Measurements from ENCODE around the gene DHRS7C. TPM values are rescaled to one million over a fixed set of nuclear protein-coding genes. Genes with fewer than 3 reads are reported as not detected.
"Not testable (repeated sequence)": the region's sequence is repeated elsewhere in the genome, so short reads cannot be mapped to it uniquely, and the experiment has no call there.

DHRS7C gene
- total RNA-seq, 1 experiment from 2014 or later = not detected

DNA sequence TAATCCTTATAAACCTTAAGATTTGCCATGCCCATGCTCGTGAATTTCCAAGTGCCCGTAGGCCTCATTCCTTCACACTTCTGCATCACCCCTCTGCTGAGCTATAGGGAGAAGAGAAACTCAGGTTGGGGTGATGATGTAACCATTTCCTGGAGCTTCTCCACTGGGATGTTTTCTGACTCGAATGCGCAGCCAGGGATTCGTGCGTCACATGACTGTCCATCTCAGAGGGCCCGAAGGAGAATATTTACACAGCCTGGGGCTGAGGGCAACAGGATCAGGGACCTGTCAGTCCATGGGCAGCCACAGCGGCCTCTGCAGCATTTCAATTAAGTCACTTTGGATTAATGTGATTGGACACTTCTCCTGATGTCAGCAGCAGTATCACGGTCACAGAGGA lies 21.8 kb upstream of the DHRS7C start:
- DNase-seq (ENCODE audit: low read depth, low spot score) = no peak
- in situ Hi-C loops (cut with HindIII; ENCODE audit: low pct_unique_long_range_greater_than_20kb, low sequenced_read_pairs) = no loop called here

DNA sequence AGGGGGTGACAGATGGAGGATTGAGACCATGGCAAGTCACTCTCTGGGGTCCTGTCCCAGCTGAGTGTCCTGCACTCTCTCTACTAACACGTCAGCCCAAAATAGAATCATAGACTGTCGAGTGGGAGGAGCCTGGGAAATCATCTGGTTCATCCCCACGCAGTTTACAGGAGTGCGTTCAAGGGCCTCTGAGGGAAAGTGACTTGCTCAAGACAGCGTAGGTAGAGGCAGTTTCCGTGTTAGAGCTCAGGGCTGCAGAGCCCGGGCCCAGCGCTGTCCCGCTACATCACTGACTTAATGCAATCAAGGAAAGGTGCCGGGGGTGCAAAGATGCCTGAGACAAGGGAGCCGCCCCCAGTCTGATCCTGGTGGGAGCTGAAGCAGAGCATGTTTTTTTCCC lies 20.1 kb upstream of the DHRS7C start:
- DNase-seq (ENCODE audit: low read depth, low spot score) = no peak
- in situ Hi-C loops (cut with HindIII; ENCODE audit: low pct_unique_long_range_greater_than_20kb, low sequenced_read_pairs) = no loop called here

DNA sequence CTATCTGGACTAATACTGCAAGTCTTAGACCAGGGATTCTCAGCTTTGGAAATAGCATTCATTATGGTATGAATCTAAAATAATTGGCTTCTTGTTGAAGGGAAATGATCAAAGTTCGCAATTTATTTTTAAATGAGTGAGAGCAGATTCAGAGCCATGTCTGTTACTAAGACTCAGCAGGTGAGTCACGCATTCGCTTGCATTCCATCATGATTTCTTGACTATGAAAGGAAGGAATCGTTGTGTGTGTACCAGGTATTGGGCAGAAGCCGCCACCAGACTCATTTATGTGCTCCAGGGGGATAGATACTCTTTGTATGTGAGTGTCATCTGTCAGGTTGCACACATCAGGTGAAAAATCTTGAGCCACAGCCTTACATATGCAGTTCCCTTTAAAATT lies 19.7 kb upstream of the DHRS7C start:
- no peak for DNase-seq (ENCODE audit: low read depth, low spot score)
- in situ Hi-C loops (cut with HindIII; ENCODE audit: low pct_unique_long_range_greater_than_20kb, low sequenced_read_pairs) = no loop called here

DNA sequence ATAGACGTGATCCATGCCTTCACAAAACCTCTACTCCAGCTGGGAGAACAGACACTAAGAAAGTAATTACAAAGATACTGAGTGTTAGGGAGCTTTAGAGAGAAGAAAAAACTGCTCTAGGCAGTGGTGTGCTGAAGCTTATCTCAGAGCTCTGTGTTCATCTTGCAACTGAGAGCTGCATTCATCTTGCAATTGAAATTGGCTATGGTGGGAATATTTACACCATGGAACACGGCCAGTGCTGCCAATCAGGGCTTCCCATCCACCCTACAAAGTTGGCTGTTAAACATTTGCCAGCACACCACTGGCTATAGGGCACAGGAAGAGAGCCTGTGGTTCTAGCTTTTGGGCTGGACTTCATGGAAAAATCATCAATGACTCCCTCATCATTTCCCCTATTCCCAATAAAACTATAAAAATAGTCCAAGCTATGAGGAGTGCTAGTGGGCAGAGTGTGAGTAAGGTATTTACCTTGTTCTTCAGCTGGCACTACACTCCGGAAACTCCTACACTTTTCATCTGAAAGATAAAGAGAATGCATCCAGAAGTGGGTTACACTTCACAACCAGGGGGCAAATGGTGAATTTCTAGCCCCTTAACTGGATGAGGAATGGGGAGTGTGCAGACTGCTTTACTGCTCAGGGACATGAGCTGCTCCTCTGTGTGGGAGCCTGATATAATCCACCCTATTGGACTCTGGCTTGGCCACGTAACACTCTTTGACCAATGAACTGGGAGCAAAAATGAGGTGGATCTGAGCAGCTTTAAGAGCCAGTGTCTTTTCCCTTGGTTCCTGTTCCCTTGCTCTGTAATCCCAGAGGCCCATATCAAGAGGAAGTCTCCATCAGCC lies 18.9 kb upstream of the DHRS7C start:
- in situ Hi-C loops (cut with HindIII; ENCODE audit: low pct_unique_long_range_greater_than_20kb, low sequenced_read_pairs) = no loop called here
- DNase-seq (ENCODE audit: low read depth, low spot score) = no peak

DNA sequence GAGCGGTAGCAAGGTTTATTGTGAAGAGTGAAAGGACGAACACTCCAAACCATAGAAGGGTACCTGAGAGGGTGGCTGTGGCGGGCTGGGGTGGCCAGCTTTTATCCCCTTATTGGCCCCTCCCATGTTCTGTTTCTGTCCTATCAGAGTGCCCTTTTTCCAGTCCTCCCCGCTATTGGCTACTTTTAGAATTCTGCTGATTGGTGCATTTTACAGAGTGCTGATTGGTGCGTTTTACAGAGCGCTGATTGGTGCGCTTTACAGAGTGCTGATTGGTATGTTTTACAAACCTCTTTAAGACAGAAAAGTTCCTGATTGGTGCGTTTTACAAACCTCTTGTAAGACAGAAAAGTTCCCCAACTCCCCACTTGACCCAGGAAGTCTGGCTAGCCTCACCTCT lies 18.0 kb upstream of the DHRS7C start:
- in situ Hi-C loops (cut with HindIII; ENCODE audit: low pct_unique_long_range_greater_than_20kb, low sequenced_read_pairs) = no loop called here
- DNase-seq (ENCODE audit: low read depth, low spot score) = no peak

DNA sequence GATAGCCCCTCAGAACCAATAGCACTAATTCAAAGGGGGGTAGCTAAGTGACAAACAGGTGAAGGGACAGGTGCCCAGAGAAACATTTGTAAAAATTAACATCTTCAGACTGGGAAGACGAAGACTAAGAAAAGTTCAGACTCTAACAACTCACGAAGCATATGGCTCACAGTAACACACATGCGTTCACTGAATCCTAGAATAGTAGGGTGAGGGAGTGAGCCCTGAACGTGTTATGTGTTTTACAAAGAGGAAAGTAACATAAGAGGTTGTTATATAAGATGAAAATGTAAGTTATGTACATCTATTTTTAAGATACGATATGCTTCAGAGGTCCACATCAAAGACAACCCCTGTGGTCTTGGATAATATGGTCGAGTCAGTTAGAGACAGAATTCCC lies 15.3 kb upstream of the DHRS7C start:
- in situ Hi-C loops (cut with HindIII; ENCODE audit: low pct_unique_long_range_greater_than_20kb, low sequenced_read_pairs) = no loop called here
- DNase-seq (ENCODE audit: low read depth, low spot score) = no peak

DNA sequence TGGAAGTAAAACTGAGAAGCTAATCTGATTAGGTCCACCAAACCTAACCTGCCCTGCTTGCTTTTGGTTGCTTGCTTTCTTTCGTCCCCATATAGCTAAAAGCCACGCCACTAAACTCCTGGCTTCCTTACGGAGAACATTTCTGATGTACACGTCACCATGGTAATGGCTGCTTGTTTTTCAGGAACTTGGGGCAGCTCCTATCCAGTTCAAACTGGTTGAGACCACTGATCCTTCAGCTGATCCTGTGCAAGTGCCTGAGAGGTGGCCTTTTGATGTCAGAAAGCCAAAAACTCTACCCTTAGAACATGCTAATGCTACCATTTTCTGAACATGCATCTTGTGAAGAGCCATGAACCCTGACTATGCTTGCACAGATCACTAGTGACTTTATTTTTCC lies 14.4 kb upstream of the DHRS7C start:
- in situ Hi-C loops (cut with HindIII; ENCODE audit: low pct_unique_long_range_greater_than_20kb, low sequenced_read_pairs) = no loop called here
- DNase-seq (ENCODE audit: low read depth, low spot score) = no peak

DNA sequence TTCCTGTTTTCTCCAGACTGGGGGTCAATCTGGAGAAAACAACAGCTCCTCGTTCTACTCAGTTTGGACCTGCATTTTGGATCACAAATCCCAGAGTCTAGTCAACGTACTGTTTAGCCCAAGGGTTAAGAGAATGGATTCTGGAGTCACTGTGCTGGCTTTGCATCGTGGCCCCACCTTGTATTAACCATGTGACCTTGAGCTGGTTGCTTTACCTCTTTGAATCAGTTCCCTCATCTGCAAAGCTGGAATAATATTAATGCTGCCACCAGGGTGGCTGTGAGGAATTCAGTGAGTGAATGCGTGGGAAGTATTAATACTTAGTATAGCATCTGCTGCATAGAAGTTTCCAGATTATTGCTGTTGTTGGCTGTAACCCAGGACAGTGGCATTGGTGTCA lies 11.3 kb upstream of the DHRS7C start:
- in situ Hi-C loops (cut with HindIII; ENCODE audit: low pct_unique_long_range_greater_than_20kb, low sequenced_read_pairs) = no loop called here
- DNase-seq (ENCODE audit: low read depth, low spot score) = no peak

DNA sequence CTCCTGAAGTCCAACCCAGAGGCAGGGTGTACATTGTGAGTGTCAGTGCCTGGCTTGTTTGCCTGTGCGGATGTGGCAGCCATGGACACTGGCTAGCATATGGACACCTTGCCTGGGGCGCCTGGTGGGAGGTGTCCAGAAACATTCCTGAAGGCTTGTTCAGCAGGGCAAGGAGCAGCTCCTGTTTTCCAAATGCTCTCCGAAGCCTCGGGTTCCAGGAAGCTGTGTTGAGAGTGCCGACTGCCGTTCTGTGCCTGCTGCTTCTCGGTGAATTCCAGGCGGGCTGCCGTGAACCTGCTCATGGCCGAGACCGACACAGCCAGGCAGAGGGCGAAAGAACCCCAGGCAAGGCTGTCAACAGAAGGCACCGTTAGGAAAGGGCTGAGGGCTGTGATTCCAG lies 10.9 kb upstream of the DHRS7C start:
- in situ Hi-C loops (cut with HindIII; ENCODE audit: low pct_unique_long_range_greater_than_20kb, low sequenced_read_pairs) = no loop called here
- no peak for DNase-seq (ENCODE audit: low read depth, low spot score)

DNA sequence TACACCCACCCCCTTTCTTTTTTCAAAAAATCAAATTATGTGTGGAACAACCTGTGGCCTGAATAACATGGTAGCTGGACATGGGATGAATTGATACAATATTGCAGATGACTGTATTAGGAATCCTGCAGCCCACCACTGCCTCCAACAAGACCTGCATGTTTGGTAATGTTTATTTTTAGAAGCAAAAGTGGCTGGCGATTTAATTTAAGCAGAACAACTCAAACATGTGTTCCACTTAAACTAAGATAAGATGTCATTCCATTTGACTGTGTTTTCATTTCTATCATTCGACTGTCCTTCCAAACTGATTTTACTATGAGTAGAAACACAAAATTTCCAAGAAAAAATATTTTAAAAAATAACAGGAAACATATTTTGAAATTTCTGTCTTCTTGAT lies 10.1 kb upstream of the DHRS7C start:
- in situ Hi-C loops (cut with HindIII; ENCODE audit: low pct_unique_long_range_greater_than_20kb, low sequenced_read_pairs) = no loop called here
- no peak for DNase-seq (ENCODE audit: low read depth, low spot score)

DNA sequence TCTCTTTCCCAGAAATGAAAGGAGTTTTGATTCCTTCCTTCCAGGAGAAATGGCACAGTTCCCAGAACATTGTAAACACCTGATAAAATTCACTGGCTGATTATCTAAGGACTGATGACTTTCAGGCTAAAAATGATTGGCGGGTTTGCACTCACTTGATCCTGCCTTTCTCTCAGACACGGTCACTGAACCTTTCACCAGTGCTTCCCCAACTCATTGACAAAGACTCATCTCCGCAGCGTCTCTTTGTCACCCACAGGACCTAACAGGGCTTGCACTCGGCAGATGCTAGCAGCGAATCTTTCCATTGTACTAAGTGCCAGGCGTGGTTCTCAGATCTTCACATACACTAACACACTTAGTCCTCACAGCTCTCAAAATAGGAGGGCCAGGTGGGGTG lies 7.3 kb upstream of the DHRS7C start:
- DNase-seq (ENCODE audit: low read depth, low spot score) = no peak
- in situ Hi-C loops (cut with HindIII; ENCODE audit: low pct_unique_long_range_greater_than_20kb, low sequenced_read_pairs) = no loop called here

DNA sequence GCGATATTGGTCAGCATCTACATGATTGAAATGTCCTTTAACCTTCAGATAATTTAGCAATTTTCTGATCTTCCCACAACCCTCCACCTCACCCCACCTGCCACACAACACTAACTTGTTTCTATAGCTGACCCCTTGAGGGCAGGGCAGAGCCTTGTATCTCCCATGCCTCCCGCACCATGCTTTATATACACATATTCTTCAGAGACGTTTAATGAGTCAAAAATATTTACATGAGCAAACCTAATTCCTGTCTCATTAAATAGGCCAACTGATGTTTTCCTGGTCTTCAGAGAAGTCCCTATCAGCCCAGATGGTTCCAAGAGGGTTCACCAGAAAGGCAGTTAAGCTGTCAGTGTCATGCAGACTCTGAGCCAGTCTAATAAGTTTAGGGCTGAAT lies 6.6 kb upstream of the DHRS7C start:
- DNase-seq (ENCODE audit: low read depth, low spot score) = no peak
- in situ Hi-C loops (cut with HindIII; ENCODE audit: low pct_unique_long_range_greater_than_20kb, low sequenced_read_pairs) = no loop called here

DNA sequence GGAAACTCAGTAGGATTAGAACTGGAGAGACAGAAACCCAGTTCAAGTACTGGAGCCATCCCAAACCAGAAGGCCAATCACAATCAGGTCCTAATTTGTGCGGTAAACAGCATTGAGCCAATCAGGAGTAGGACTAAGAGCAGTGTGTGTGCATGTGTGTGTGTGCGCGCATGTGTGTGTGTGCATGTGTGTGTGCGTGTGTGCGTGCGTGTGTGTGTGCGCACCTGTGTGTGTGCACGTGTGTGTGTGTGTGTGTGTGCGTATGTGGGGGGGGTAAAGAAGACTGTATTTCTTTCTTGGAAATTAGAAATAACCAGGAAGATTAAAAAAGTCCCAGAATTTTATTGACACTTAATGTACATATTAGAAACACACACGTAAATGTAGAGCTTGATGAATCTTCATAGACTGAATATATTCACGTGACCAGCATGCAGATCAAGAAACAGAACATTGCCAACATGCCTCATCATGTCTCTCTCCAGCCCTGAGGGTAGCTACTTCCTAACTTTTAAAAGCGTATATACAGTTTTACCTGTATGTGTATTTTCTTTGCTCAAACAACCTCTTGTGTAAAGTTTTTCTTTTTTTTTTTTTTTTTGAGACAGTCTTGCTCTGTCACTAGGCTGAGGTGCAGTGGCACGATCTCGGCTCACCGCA lies 919 bp upstream of the DHRS7C start:
- in situ Hi-C loops (cut with HindIII; ENCODE audit: low pct_unique_long_range_greater_than_20kb, low sequenced_read_pairs) = no loop called here
- DNase-seq (ENCODE audit: low read depth, low spot score) = no peak

DNA sequence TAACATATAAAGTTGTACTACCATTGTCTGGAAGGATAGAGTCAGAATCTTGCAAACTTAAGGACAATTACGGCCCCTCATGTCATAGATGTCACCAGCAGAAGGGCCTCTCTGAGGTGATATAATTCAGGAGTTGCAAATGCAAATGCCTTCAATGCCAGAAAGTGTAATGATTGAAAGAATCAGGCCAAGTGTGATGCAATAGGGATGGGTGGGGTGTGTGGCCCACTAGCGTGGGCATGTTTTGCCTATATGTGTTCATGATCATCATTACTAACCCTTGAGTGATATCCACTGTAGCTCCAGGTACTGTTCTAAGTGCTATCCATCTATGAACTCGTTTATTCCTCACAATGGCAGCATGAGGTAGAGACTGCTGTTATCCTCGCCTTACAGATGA lies 1.1 kb downstream of the DHRS7C start:
- in situ Hi-C loops (cut with HindIII; ENCODE audit: low pct_unique_long_range_greater_than_20kb, low sequenced_read_pairs) = no loop called here
- DNase-seq (ENCODE audit: low read depth, low spot score) = no peak

DNA sequence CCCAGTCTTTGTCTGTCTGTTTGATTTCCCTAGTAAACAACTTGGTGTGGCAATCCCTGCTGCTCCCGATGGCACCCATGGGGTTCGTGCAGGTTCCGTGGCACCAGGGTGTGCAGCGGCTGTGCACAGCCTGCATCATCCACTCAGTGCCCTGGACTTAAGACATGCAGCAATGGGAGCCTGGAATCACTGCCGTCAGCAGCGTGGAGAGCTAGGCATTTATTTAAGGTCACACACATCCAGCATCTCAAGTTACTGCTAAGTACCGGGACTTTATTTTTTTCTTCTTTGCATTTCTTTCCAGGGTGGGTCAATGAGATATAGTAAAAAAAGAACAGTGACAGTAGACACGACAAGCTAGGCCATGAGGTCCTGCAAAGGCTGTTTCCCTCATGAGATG lies 2.8 kb downstream of the DHRS7C start:
- DNase-seq (ENCODE audit: low read depth, low spot score) = no peak
- in situ Hi-C loops (cut with HindIII; ENCODE audit: low pct_unique_long_range_greater_than_20kb, low sequenced_read_pairs) = no loop called here

DNA sequence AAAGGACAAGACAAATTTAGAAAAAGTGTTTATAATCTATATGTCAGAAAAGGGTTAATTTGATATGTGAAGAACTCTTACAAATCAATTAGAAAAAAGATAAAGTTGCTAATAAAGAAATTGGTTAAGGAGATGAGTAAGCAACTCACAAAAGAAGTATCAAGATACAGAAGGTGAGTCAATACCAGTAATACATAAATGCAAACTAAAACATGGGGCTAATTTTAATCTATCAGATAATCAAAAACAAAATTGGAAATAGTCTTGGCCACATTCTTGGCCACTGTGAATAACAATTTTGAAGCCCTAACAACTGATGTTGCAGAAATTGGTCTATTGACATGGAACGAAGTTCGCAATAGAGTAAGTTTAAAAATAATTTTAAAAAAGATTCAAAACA lies 6.8 kb downstream of the DHRS7C start:
- in situ Hi-C loops (cut with HindIII; ENCODE audit: low pct_unique_long_range_greater_than_20kb, low sequenced_read_pairs) = no loop called here
- DNase-seq (ENCODE audit: low read depth, low spot score) = no peak

DNA sequence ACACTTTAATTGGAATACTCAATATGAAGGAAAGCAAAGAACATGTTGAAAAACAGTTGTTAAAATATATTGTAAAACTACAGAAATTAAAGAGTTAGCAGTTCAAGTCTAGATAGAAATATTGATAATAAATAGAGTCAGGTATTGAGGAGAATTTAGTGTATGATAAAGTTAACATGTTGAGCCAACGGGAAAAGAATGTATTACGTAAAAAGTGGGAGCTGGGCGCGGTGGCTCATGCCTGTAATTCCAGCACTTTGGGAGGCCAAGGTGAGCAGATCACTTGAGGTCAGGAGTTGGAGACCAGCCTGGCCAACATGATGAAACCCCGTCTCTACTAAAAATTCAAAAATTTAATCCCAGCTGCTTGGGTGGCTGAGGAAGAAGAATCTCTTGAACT lies 7.9 kb downstream of the DHRS7C start:
- in situ Hi-C loops (cut with HindIII; ENCODE audit: low pct_unique_long_range_greater_than_20kb, low sequenced_read_pairs); DNase-seq (ENCODE audit: low read depth, low spot score): not testable (repeated sequence)

DNA sequence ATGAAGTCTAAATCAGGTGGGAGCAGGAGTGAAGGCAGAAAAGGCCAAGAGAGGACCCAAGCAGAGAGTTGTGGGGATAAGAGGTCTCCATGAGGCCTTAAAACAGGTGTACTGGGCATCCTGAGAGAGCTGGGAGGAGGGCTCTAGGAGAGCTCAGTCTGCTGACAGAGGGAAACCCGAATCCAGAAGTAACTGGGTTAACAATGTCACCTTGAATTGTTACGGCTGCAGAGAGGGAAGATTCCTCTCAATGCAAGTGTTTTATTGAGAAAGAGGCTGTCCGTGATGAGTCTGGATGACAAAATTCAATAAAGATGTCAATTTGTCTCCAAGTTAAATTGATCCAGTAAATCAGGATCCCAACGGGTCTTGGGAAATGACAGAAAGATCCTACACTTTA lies 8.3 kb downstream of the DHRS7C start:
- no peak for DNase-seq (ENCODE audit: low read depth, low spot score)
- in situ Hi-C loops (cut with HindIII; ENCODE audit: low pct_unique_long_range_greater_than_20kb, low sequenced_read_pairs) = no loop called here

DNA sequence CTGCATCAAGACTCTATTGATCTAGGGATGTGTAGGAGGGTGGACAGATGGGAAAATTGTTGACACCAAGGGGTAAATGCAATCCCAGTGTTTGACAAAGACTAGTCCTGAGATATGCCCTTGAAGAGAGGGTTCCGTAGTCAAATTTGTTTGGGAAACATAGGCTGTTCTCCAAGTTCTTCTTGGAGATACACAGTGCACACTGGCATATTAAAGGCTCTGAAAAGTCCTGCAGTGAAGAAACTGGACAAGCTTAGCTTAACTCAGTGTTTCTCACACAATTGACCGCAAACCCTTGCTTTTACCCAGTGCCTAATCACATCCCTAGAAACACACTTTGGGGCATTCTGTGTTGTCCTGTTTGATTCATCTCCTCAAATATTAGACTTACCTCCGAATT lies 10.8 kb downstream of the DHRS7C start:
- in situ Hi-C loops (cut with HindIII; ENCODE audit: low pct_unique_long_range_greater_than_20kb, low sequenced_read_pairs) = no loop called here
- DNase-seq (ENCODE audit: low read depth, low spot score) = no peak
